Measurements from ENCODE around the gene SLC25A43. TPM values are rescaled to one million over a fixed set of nuclear protein-coding genes. Genes with fewer than 3 reads are reported as not detected.

Gene SLC25A43
- polyA plus RNA-seq, 1 of the 3 experiments (the other 2 are of a cell fraction): 13.2 TPM

GRCh38 chrX:119398587-119398973 lies 556 bp upstream of the SLC25A43 start:
- peak overlapping the region; percentile 96 for H2AFZ ChIP-seq (ENCODE audit: low read depth)
- H3K27me3 ChIP-seq (ENCODE audit: insufficient read depth): peaks cover 5% of the 10 kb centered on the region; the same call in 1 of the 2 replicates
- H3K4me2 ChIP-seq: peak overlapping the region; percentile 74
- H3K9ac ChIP-seq: peak overlapping the region; percentile 73
- H3K4me3 ChIP-seq (ENCODE audit: low read depth in 2 of 2, low read length in 1 of 2): peak overlapping the region; percentile 51 to 64
- peaks cover 11% of the 10 kb centered on the region; the same call in 1 of the 2 replicates for H3K79me2 ChIP-seq (ENCODE audit: insufficient read depth)
- no peaks in the 10 kb centered on the region for H3K9me2 ChIP-seq
- no peaks in the 10 kb centered on the region for H3K36me3 ChIP-seq (replicated peaks in 1 of 2; ENCODE audit: control insufficient read depth in 1 of 2, insufficient read depth in 2 of 2, low read length in 1 of 2)
- 3% methylated on average over 3 of the region's 3 CpGs for WGBS (ENCODE audit: low lambda C conversion rate)
- no peaks in the 10 kb centered on the region for H4K20me1 ChIP-seq (ENCODE audit: insufficient read depth)
- no peaks in the 10 kb centered on the region for H3F3A ChIP-seq (replicated peaks; ENCODE audit: insufficient read depth)
- TF ChIP-seq TAF1 (IDR thresholded peaks at IDR 0.05; ENCODE audit: borderline replicate concordance, low read depth, low read length): no peak
- no peak for TF ChIP-seq SMC3 (IDR thresholded peaks at IDR 0.05; ENCODE audit: low read depth, low read length)
- TF ChIP-seq RAD21 (IDR thresholded peaks at IDR 0.05; ENCODE audit: low read length): no peak
- no peak for TF ChIP-seq GABPA (IDR thresholded peaks at IDR 0.05; ENCODE audit: low read depth)
- TF ChIP-seq CHD2 (IDR thresholded peaks at IDR 0.05; ENCODE audit: low read length, partially characterized antibody): no peak
- no peak for TF ChIP-seq RCOR1 (IDR thresholded peaks at IDR 0.05; ENCODE audit: low read length)
- no peak for TF ChIP-seq EZH2phosphoT487 (IDR thresholded peaks at IDR 0.05; ENCODE audit: borderline replicate concordance, low read depth)
- no peak for TF ChIP-seq EP300 (IDR thresholded peaks at IDR 0.05; ENCODE audit: borderline replicate concordance in 1 of 2, low read depth in 1 of 2, low read length in 1 of 2)
- no peak for TF ChIP-seq NRF1 (IDR thresholded peaks at IDR 0.05; ENCODE audit: low read depth, low read length)
- TF ChIP-seq IRF3 (IDR thresholded peaks at IDR 0.05; ENCODE audit: low read depth, low read length): no peak
- no peak for TF ChIP-seq POLR2AphosphoS5 (IDR thresholded peaks at IDR 0.05; ENCODE audit: low read depth, low read length)
- no peak for TF ChIP-seq SIN3A (IDR thresholded peaks at IDR 0.05; ENCODE audit: borderline replicate concordance, low read depth, low read length)
- no peak for TF ChIP-seq RXRA (IDR thresholded peaks at IDR 0.05; ENCODE audit: borderline replicate concordance, low read depth)
- TF ChIP-seq JUND (IDR thresholded peaks at IDR 0.05): no peak
- no peak for TF ChIP-seq CTCF (IDR thresholded peaks at IDR 0.05)
- TF ChIP-seq FOXM1 (IDR thresholded peaks at IDR 0.05; ENCODE audit: low read depth): no peak
- TF ChIP-seq ZBTB33 (IDR thresholded peaks at IDR 0.05; ENCODE audit: borderline replicate concordance, low read depth): no peak
- no peak for TF ChIP-seq MXI1 (IDR thresholded peaks at IDR 0.05; ENCODE audit: low read depth, low read length)
- TF ChIP-seq GATA2 (CRISPR knock-in tag; IDR thresholded peaks at IDR 0.05): no peak
- no peak for TF ChIP-seq NFIC (IDR thresholded peaks at IDR 0.05; ENCODE audit: borderline replicate concordance)
- ChIA-PET POLR2A (no interaction called here), CTCF (no interaction called here)
- H3K9me3 ChIP-seq: no peaks in the 10 kb centered on the region
- no peak overlapping the region for H3K27ac ChIP-seq (ENCODE audit: low read depth in 2 of 2, low read length in 1 of 2)
- H3K4me1 ChIP-seq (ENCODE audit: control insufficient read depth in 1 of 2, insufficient read depth in 2 of 2, low read depth in 1 of 2, low read length in 1 of 2): no peaks in the 10 kb centered on the region
- DNase-seq: no peak
